GM23338 (cell line): ENCODE measurements around the gene SLC16A6.

Source experiments
- TF ChIP-seq, protein P1 (sequence below), 2 experiments: fragments of 200-600 bp in 1 of 2; sonication (generic) in 1 of 2; conservative IDR thresholded peaks; 2 replicates each; pipeline versions ENCODE4 v1.5.1 to v1.6.1; 2016 to 2017; ENCODE audit warnings: antibody characterized with exemption in 2 of 2, low read depth in 2 of 2, mild to moderate bottlenecking in 2 of 2, moderate library complexity in 1 of 2
- TF ChIP-seq, protein P2 (sequence below): IDR thresholded peaks from 2 replicates; pipeline ENCODE4 v1.6.1; 2016; ENCODE audit warnings: antibody characterized with exemption

DNA sequence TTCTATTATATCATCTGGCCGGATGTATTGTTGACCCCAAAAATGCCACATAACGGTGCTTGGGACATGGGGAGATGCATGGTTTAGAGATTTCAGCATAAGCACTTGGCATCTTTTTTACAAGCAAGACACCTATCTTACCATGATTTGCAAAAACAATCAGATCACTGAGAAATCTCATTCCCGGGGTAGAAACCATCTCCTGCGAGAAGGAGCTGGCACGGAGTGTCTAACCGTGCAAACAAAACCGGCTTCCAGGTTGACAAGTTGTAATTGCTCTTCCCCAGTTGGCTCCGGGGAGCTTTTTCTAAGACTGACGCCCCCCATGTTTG is 1.0 kb downstream of the SLC16A6 start:
- TF ChIP-seq, protein P1, sequence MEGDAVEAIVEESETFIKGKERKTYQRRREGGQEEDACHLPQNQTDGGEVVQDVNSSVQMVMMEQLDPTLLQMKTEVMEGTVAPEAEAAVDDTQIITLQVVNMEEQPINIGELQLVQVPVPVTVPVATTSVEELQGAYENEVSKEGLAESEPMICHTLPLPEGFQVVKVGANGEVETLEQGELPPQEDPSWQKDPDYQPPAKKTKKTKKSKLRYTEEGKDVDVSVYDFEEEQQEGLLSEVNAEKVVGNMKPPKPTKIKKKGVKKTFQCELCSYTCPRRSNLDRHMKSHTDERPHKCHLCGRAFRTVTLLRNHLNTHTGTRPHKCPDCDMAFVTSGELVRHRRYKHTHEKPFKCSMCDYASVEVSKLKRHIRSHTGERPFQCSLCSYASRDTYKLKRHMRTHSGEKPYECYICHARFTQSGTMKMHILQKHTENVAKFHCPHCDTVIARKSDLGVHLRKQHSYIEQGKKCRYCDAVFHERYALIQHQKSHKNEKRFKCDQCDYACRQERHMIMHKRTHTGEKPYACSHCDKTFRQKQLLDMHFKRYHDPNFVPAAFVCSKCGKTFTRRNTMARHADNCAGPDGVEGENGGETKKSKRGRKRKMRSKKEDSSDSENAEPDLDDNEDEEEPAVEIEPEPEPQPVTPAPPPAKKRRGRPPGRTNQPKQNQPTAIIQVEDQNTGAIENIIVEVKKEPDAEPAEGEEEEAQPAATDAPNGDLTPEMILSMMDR (conservative IDR thresholded peaks at IDR 0.05; ENCODE audit: low read depth in 2 of 2) = no peak
- TF ChIP-seq, protein P2, sequence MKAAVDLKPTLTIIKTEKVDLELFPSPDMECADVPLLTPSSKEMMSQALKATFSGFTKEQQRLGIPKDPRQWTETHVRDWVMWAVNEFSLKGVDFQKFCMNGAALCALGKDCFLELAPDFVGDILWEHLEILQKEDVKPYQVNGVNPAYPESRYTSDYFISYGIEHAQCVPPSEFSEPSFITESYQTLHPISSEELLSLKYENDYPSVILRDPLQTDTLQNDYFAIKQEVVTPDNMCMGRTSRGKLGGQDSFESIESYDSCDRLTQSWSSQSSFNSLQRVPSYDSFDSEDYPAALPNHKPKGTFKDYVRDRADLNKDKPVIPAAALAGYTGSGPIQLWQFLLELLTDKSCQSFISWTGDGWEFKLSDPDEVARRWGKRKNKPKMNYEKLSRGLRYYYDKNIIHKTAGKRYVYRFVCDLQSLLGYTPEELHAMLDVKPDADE = no peak
